A549 (cell line): ENCODE results near the gene FBLIM1. TPM values are rescaled to one million over a fixed set of nuclear protein-coding genes. Genes with fewer than 3 reads are reported as not detected.

Experiments used
- ATAC-seq, 2 experiments: fragments of 200-7000 bp in 1 of 2; fragments of >200 bp in 1 of 2; cut with Nextera tagmentation in 1 of 2; cut with Tn5 transposase in 1 of 2; 3 replicates each; pipeline versions ENCODE4 v1.8.0 to v1.9.1; 2018 to 2020; ENCODE audit warnings: mild to moderate bottlenecking in 1 of 2, moderate library complexity in 1 of 2
- CTCF ChIA-PET: fragments of 300-600 bp; sonication (Branson Sonifier 250); formaldehyde crosslinking; extraction: SDS; loops from one replicate; lab custom pipeline; 2021; ENCODE audit warnings: antibody characterized with exemption, inconsistent platforms; lab: Yijun Ruan, JAX
- POLR2A ChIA-PET: fragments of 350-600 bp; formaldehyde crosslinking; extraction: SDS; loops from one replicate; lab custom pipeline; 2021; ENCODE audit warnings: antibody characterized with exemption, inconsistent platforms; lab: Yijun Ruan, JAX
- DNase-seq, 2 experiments: peaks; one replicate each; pipeline versions ENCODE4 v3.0.0 to v3.0.0-alpha.2; 2011 to 2016; ENCODE audit warnings: low read depth in 1 of 2, low spot score in 1 of 2
- FAIRE-seq: peaks from 2 replicates; lab custom pipeline; 2011; peaks lifted over from hg19 to GRCh38; lab: Jason Lieb, UNC
- H3K27ac ChIP-seq, 2 experiments: fragments of >200 bp; sonication (Bioruptor Twin); formaldehyde crosslinking; 3 replicates each; pipeline ENCODE4 v1.5.1; 2016 to 2017
- H3K4me1 ChIP-seq: fragments of >200 bp; sonication (Bioruptor Twin); formaldehyde crosslinking; 3 replicates; pipeline ENCODE4 v1.6.1; 2016
- H3K4me2 ChIP-seq: fragments of >200 bp; sonication (Bioruptor Twin); formaldehyde crosslinking; 3 replicates; pipeline ENCODE4 v1.6.1; 2016
- H3K4me3 ChIP-seq: fragments of >200 bp; sonication (Bioruptor Twin); formaldehyde crosslinking; 3 replicates; pipeline ENCODE4 v1.5.1; 2016
- H3K9me3 ChIP-seq: fragments of >200 bp; sonication (Bioruptor Twin); formaldehyde crosslinking; 3 replicates; pipeline ENCODE4 v1.6.1; 2016
- BHLHE40 ChIP-seq: IDR thresholded peaks from 2 replicates; pipeline ENCODE4 v1.6.1; 2012; ENCODE audit warnings: low read depth, low read length, inconsistent platforms
- FOSB ChIP-seq: fragments of 250-450 bp; sonication (Bioruptor Pico); IDR thresholded peaks from 2 replicates; pipeline ENCODE4 v1.5.0; 2020; ENCODE audit warnings: mild to moderate bottlenecking, moderate library complexity
- FOXS1 ChIP-seq: fragments of 250-450 bp; sonication (Bioruptor Pico); IDR thresholded peaks from 2 replicates; pipeline ENCODE4 v1.5.0; 2020; ENCODE audit warnings: mild to moderate bottlenecking, moderate library complexity
- GATA3 ChIP-seq: IDR thresholded peaks from 2 replicates; pipeline ENCODE4 v1.6.1; 2012; ENCODE audit warnings: borderline replicate concordance
- HDAC2 ChIP-seq: fragments of 200-600 bp; sonication (generic); IDR thresholded peaks from 2 replicates; pipeline ENCODE4 v1.6.1; 2016
- HOXB13 ChIP-seq: fragments of 250-450 bp; sonication (Bioruptor Pico); IDR thresholded peaks from 2 replicates; pipeline ENCODE4 v1.5.0; 2020; ENCODE audit warnings: low read depth, mild to moderate bottlenecking, moderate library complexity
- JUNB ChIP-seq: fragments of >200 bp; sonication (Bioruptor Twin); formaldehyde crosslinking; IDR thresholded peaks from 2 replicates; pipeline ENCODE4 v1.6.1; 2016
- NPAS2 ChIP-seq: fragments of 250-450 bp; sonication (Bioruptor Pico); IDR thresholded peaks from 2 replicates; pipeline ENCODE4 v1.8.0; 2022; ENCODE audit warnings: mild to moderate bottlenecking, moderate library complexity, borderline replicate concordance
- RFX5 ChIP-seq: fragments of 450-650 bp; IDR thresholded peaks from 2 replicates; pipeline ENCODE4 v1.7.1; 2014; ENCODE audit warnings: antibody characterized with exemption, mild to moderate bottlenecking, moderate library complexity
- RNF2 ChIP-seq: fragments of 200-600 bp; sonication (generic); IDR thresholded peaks from 2 replicates; pipeline ENCODE4 v1.6.1; 2016; ENCODE audit warnings: low read depth, mild to moderate bottlenecking, antibody characterized with exemption, moderate library complexity, borderline replicate concordance
- TFCP2L1 ChIP-seq: fragments of 250-450 bp; sonication (Bioruptor Pico); IDR thresholded peaks from 2 replicates; pipeline ENCODE4 v1.5.0; 2021; ENCODE audit warnings: mild to moderate bottlenecking
- WGBS: methylation state at CpG from one replicate; pipeline ENCODE4 v1.1.6; 2017; ENCODE audit errors: missing lambda C conversion rate; 5-methylcytosine and 5-hydroxymethylcytosine counted together
- polyA plus RNA-seq, 4 experiments: library from polyadenylated mRNA; depleted of rRNA in 3 of 4; stranded (reverse); fragments of >200 nt; fragmentation: RNase III in 1 of 4; extraction: RNeasy Plus Mini Kit Qiagen cat#74134 plus additional on column Dnase treatment in 1 of 4; gene quantifications; 2 replicates in 3 of 4; 3 replicates in 1 of 4; pipeline ENCODE4 v1.2.3, GENCODE V29; 2011 to 2017
- TF ChIP-seq, protein P1 (sequence below): fragments of 250-450 bp; sonication (Bioruptor Pico); IDR thresholded peaks from 2 replicates; pipeline ENCODE4 v1.5.0; 2021; ENCODE audit warnings: mild to moderate bottlenecking, moderate library complexity, borderline replicate concordance
- TF ChIP-seq, protein P2 (sequence below): fragments of 200-600 bp; sonication (generic); IDR thresholded peaks from 2 replicates; pipeline ENCODE4 v1.6.1; 2016; ENCODE audit warnings: antibody characterized with exemption, mild to moderate bottlenecking, moderate library complexity
- TF ChIP-seq, protein P3 (sequence below): fragments of 450-650 bp; IDR thresholded peaks from 2 replicates; pipeline ENCODE4 v1.6.1; 2014; ENCODE audit warnings: antibody characterized with exemption

Gene FBLIM1
- polyA plus RNA-seq, 2 of the 4 experiments (the other 2 are of a cell fraction), result 24.6 to 38.1 TPM

DNA sequence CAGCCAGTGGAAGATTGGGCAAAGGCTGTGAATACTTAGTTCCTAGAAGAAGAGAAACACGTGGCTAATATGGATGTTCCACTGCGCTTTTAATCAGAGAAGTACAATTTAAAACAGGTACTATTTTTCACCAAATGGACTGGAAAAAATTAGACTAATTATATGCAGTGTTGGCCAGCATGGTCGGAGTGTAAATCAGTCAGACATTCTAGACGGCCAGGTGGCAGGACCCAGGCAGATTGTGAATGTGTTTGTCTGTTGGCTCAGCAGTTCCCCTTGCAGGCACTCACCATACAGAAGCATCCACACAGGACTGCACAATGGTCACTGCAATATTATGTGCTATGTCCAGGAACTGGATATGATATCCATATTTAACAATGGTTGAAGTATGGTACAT lies 46.4 kb upstream of the FBLIM1 start:
- TF ChIP-seq HDAC2 (no peak), JUNB (no peak), FOXS1 (CRISPR knock-in tag) (no peak), RFX5 (no peak), TFCP2L1 (CRISPR knock-in tag) (no peak), FOSB (no peak), HOXB13 (CRISPR knock-in tag) (no peak), RNF2 (no peak), GATA3 (no peak)
- TF ChIP-seq, protein P1, sequence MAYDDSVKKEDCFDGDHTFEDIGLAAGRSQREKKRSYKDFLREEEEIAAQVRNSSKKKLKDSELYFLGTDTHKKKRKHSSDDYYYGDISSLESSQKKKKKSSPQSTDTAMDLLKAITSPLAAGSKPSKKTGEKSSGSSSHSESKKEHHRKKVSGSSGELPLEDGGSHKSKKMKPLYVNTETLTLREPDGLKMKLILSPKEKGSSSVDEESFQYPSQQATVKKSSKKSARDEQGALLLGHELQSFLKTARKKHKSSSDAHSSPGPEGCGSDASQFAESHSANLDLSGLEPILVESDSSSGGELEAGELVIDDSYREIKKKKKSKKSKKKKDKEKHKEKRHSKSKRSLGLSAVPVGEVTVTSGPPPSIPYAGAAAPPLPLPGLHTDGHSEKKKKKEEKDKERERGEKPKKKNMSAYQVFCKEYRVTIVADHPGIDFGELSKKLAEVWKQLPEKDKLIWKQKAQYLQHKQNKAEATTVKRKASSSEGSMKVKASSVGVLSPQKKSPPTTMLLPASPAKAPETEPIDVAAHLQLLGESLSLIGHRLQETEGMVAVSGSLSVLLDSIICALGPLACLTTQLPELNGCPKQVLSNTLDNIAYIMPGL (CRISPR knock-in tag), result no peak
- TF ChIP-seq, protein P2, sequence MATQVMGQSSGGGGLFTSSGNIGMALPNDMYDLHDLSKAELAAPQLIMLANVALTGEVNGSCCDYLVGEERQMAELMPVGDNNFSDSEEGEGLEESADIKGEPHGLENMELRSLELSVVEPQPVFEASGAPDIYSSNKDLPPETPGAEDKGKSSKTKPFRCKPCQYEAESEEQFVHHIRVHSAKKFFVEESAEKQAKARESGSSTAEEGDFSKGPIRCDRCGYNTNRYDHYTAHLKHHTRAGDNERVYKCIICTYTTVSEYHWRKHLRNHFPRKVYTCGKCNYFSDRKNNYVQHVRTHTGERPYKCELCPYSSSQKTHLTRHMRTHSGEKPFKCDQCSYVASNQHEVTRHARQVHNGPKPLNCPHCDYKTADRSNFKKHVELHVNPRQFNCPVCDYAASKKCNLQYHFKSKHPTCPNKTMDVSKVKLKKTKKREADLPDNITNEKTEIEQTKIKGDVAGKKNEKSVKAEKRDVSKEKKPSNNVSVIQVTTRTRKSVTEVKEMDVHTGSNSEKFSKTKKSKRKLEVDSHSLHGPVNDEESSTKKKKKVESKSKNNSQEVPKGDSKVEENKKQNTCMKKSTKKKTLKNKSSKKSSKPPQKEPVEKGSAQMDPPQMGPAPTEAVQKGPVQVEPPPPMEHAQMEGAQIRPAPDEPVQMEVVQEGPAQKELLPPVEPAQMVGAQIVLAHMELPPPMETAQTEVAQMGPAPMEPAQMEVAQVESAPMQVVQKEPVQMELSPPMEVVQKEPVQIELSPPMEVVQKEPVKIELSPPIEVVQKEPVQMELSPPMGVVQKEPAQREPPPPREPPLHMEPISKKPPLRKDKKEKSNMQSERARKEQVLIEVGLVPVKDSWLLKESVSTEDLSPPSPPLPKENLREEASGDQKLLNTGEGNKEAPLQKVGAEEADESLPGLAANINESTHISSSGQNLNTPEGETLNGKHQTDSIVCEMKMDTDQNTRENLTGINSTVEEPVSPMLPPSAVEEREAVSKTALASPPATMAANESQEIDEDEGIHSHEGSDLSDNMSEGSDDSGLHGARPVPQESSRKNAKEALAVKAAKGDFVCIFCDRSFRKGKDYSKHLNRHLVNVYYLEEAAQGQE, result no peak
- TF ChIP-seq, protein P3, sequence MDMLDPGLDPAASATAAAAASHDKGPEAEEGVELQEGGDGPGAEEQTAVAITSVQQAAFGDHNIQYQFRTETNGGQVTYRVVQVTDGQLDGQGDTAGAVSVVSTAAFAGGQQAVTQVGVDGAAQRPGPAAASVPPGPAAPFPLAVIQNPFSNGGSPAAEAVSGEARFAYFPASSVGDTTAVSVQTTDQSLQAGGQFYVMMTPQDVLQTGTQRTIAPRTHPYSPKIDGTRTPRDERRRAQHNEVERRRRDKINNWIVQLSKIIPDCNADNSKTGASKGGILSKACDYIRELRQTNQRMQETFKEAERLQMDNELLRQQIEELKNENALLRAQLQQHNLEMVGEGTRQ, result no peak
- TF ChIP-seq, all 56 proteins: peak for 0
- CTCF ChIA-PET, result no interaction called here
- FAIRE-seq (no peak), DNase-seq (no peak), ATAC-seq (no peak)
- Histone ChIP-seq H3K4me3 (no peak overlapping the region), H3K4me1 (no peaks in the 10 kb centered on the region), H3K4me2 (no peak overlapping the region), H3K9me3 (no peaks in the 10 kb centered on the region), H3K27ac (no peak overlapping the region)
- WGBS, result 85% methylated on average over 4 of the region's 4 CpGs
- POLR2A ChIA-PET, result no interaction called here

- Histone ChIP-seq H3K4me3 (no peak overlapping the region), H3K4me1 (no peaks in the 10 kb centered on the region), H3K4me2 (no peak overlapping the region), H3K9me3 (no peaks in the 10 kb centered on the region), H3K27ac (no peak overlapping the region)
- TF ChIP-seq NPAS2 (CRISPR knock-in tag), result no peak
- POLR2A ChIA-PET, result no interaction called here
- CTCF ChIA-PET, result interaction anchor here (0.6 to 1.7 kb wide), 4 partner anchors 9 to 84 kb away, joined by 3 read pairs; no protein-coding TSS in a partner anchor
- DNase-seq, result no peak
- WGBS, result 89% methylated on average over 4 of the region's 4 CpGs
- no peak for ATAC-seq
- no peak for FAIRE-seq
These were observed 44.0 kb upstream of the FBLIM1 start for GRCh38 chr1:15714406-15715136.

GRCh38 chr1:15717418-15718125 lies 41.0 kb upstream of the FBLIM1 start:
- Histone ChIP-seq H3K4me1 (no peaks in the 10 kb centered on the region), H3K4me2 (no peak overlapping the region), H3K27ac (no peak overlapping the region), H3K9me3 (no peaks in the 10 kb centered on the region), H3K4me3 (no peak overlapping the region)
- DNase-seq (no peak), FAIRE-seq (no peak), ATAC-seq (no peak)
- POLR2A ChIA-PET, result no interaction called here
- 97% methylated on average over 10 of the region's 11 CpGs for WGBS
- CTCF ChIA-PET, result interaction anchor here (1.0 to 5.5 kb wide), 2 partner anchors 13 to 22 kb away, joined by 3 to 31 read pairs; no protein-coding TSS in a partner anchor
- TF ChIP-seq FOXS1 (CRISPR knock-in tag), result no peak
- no peak for TF ChIP-seq BHLHE40
- TF ChIP-seq, all 56 proteins: peak for 0
